Measurements from ENCODE around the gene GNB1.
"Not testable (repeated sequence)": the region's sequence is repeated elsewhere in the genome, so short reads cannot be mapped to it uniquely, and the experiment has no call there.

GNB1 gene

DNA sequence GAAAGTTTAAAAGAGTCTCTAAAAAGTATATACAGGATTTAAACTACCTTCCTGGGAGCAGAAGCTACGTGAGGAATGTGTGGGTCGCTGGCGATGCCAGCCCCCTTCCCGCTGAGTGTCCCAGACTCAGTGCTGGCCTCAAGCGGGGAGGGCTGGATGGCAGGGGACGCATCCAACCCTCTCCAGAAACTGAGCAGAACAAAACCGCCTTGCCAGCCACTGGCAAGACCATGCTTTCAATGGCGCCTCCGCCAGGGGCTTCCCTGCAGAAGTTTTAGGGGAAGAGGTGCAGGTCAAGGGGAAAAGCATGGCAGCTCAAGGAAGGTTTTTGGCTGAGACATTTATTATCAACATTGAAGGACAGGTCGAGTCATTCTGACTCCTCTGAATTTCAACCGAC lies 138.7 kb downstream of the GNB1 start:
- Histone ChIP-seq H3K27ac (no peak overlapping the region), H3K4me3 (no peak overlapping the region)
- DNase-seq (ENCODE audit: low spot score) = no peak
- TF ChIP-seq, protein P1, sequence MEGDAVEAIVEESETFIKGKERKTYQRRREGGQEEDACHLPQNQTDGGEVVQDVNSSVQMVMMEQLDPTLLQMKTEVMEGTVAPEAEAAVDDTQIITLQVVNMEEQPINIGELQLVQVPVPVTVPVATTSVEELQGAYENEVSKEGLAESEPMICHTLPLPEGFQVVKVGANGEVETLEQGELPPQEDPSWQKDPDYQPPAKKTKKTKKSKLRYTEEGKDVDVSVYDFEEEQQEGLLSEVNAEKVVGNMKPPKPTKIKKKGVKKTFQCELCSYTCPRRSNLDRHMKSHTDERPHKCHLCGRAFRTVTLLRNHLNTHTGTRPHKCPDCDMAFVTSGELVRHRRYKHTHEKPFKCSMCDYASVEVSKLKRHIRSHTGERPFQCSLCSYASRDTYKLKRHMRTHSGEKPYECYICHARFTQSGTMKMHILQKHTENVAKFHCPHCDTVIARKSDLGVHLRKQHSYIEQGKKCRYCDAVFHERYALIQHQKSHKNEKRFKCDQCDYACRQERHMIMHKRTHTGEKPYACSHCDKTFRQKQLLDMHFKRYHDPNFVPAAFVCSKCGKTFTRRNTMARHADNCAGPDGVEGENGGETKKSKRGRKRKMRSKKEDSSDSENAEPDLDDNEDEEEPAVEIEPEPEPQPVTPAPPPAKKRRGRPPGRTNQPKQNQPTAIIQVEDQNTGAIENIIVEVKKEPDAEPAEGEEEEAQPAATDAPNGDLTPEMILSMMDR (IDR thresholded peaks at IDR 0.05) = no peak

DNA sequence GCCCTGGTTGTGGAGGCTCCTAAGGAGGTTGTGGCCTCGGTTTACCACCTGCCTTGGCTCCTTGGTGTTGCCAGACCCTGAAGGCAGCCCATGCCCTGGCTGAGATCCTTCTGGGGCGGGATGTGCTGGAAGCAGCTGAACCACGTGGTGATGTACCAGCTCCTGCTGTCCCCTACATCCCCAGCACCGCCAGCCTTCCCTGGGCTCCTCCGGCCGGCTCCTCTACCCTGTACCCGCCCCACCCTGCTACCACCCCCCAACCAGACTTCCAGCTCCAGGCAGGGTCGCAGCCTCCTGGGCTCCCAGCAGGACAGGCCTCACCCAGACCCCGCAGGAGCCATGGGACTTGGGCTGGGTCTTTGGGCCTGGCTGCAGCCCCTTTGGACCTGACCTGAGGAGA lies 140.9 kb downstream of the GNB1 start:
- DNase-seq (ENCODE audit: low spot score); H3K27ac ChIP-seq; H3K4me3 ChIP-seq: not testable (repeated sequence)

DNA sequence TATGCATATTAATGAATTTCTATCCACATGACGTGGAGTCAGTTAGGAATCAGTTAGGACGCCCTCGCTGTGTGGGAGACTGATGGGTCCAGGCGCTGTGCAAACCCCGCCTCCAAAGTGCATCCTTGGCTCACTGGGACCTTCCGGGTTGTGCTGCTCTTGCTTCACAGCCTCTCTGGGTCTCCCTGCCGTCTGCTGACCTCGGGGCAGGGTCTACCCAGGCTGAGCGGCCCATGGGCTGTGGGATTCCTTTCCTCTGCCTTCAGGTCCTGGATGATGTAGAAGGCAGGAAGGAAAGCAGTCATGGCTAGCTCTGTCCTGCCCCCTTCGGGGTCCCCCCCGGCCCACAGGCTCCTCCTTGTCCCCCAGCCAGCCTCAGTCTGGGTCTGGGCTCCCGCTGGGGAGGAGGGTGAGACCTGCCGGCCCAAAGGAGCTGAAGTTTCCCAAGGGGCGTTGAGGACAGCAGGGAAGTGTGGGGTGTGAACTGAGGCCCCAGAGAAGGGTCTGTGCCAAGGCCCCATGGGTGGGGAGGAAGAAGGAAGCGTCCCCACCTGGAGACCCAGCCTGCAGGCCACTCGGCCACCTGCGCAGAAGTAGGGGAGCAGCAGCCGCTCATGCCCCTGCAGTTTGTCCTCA lies 142.1 kb downstream of the GNB1 start:
- TF ChIP-seq, protein P1 (IDR thresholded peaks at IDR 0.05) = no peak
- no peak for DNase-seq (ENCODE audit: low spot score)
- H3K27ac ChIP-seq = no peak overlapping the region
- no peak overlapping the region for H3K4me3 ChIP-seq

DNA sequence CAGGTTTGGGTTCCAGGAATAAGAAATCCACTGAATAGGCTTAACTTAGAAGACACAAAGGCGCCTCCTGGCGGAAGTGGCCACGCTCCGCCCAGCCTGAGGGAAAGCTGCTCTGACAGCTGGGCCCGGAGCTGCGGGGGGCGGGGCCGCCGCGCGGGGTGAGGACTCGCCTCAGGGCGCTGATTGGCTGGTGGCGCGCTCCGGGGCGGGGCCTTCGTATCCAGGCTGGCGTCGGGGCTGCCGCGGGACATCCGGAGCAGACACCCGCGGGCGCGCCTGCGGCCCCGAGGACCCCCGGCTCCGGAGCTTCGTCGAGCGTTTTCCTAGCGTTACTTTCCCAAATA lies 144.3 kb downstream of the GNB1 start:
- not testable (repeated sequence) for DNase-seq (ENCODE audit: low spot score)
- H3K27ac ChIP-seq = peak overlapping the region; percentile 57 to 91
- peak overlapping the region; percentile 82 for H3K4me3 ChIP-seq

DNA sequence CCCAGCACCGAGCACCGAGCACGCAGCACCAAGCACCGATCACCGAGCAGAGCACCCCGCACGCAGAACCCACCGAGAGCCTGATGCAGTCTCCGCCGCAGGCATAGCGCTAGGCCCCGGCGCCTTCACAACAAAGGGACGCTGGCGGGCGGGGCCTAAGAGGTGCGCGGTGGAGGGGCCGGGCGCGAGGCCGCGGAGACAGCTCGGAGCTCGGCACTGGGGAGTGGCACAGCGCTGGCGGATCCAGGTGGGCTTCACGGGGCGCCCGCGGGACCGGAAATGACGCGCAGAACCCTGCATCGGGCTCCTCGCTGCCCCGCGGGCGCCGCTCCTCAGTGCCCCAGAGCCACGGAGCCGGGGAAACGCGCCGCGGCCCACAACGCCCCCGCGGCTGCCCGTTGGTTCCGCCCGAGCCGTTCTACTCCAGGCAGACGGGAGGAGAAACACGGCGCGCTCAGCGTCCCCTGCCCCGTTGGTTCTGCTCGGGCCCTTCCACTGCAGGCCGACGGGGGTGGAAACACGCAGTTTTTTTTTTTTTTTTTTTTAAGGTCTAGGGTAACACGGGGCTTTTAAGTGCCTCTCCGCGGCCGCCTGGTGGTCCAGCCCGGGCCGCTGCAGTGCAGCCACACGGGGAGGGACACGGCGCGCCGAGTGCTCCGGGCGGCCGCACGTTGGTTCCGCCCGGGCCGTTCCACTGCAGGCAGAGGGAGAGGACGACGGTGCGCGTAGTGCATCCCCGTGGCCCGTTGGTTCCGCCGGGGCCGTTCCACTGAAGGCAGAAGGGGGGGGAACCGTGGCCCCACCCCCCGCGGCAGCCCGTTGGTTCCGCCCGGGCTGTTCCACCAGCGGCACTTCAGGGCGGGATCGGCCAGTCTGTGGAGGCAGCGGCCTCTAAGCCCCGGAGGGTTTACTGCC lies 145.0 kb downstream of the GNB1 start:
- Histone ChIP-seq H3K4me3 (peak overlapping the region; percentile 82), H3K27ac (peak overlapping the region; percentile 57 to 91)
- peak; percentile 86 for DNase-seq (ENCODE audit: low spot score)

DNA sequence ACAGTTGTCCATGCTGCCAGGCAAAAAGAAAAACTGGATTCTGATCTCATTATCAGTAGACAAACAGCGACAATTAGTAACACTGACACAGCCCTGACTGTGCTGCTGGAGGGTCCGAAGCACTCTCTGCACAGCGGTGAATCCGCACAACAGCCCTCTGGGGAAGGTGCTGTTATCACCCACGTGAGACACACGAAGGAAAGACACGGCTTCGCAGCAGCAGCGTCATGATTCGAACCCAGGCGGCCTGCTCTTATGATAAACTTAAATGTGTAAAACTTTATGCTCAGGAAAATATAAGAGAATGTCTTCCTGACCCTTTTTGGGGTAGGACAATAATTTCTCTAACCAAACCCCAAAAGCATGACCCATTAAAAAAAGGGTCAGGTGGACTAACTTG lies 148.4 kb downstream of the GNB1 start:
- H3K27ac ChIP-seq; DNase-seq (ENCODE audit: low spot score): not testable (repeated sequence)

DNA sequence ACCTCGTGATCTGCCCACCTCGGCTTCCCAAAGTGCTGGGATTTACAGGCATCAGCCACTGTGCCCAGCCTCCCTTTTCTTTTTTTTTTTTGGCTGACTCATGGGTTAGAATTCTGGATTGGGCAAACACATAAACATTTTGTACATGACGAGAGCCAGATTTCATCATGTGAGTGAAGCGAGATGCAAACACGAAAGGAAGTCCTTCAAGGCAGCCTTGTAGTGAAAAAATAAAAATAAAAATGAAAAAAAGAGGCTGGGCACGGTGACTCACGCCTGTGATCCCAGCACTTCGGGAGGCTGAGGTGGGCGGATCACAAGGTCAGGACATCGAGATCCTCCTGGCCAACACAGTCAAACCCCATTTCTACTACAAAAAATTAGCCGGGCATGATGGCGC lies 149.9 kb downstream of the GNB1 start:
- not testable (repeated sequence) for H3K4me3 ChIP-seq; DNase-seq (ENCODE audit: low spot score)
- peak overlapping the region in 1 of 2 donors; percentile 63 for H3K27ac ChIP-seq

More for the DNA sequence above, 148.4 kb downstream of the GNB1 start:
- not testable (repeated sequence) for H3K4me3 ChIP-seq

DNA sequence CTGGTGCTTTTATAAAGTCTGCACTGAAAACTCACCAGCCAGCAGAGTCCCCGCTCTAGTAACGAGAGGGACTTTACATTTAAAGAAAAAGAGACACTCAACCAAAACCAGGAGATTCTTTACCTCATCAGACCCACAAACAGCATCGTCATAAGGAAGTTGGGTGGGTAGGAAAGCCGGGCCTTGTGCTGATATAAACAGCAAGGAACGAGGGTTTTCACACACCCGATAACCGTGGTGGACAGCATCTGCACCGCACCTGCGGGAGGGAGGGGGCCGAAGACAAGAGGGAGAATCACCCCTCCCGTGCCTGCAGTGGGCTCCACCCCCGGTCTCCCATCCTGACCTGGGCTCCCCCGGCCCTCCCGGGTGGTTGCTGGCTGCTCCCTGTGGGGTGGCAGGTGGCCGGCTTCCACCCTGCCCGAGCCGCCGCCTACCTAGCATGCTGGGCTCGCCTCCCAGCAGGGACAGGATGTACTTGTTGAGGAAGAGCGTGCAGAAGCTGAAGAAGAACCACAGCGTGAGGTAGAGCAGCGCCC lies 152.0 kb downstream of the GNB1 start:
- not testable (repeated sequence) for DNase-seq (ENCODE audit: low spot score); H3K27ac ChIP-seq; H3K4me3 ChIP-seq

DNA sequence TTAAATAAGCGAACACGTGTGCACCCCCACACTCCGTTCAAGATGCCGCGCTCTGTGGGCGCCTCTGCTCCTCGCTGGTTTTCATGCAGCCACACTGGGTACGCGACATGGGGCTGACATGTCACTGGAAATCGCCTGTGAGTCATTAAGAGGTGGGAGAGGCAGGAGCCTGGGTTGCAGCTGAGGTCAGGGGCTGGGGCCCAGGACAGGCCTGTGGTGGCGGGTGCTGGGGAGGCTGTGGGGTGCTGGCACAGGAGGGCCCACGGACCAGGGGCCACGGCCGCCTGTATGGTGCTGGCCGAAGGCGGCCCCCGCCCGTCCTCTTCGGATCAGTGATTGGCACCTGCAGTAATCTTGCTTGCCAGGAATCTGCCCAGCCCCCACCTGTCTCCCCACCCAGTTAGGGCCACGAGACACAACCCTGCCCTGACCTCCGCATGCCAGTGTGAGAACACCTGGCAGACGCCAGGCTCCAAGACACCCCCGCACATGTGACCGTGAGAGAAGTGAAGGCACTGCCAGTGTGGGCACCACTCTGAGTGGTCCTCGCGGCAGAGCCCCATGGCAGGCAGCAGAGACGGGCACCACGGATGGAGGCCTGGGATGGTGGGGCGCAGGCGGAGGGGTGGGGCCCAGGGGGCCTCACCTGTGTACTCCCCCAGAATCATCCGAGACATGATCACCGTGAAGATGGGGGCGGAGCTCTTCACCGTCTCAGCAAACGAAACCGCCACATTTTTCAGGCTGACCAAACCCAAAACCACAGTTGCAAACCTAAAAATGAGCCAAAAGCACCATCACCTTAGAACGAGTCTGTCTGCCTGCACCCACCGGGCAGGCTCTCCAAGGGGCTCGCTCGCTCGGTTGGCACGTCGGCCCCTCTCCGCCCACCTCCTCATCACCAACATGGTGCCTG lies 153.0 kb downstream of the GNB1 start:
- peak; percentile 45 for DNase-seq (ENCODE audit: low spot score)
- not testable (repeated sequence) for H3K4me3 ChIP-seq, H3K27ac ChIP-seq
